CD14-positive monocyte (primary cell): ENCODE measurements around the gene CTU2. TPM values are rescaled to one million over a fixed set of nuclear protein-coding genes. Genes with fewer than 3 reads are reported as not detected.
A peak's percentile ranks its signal among the peaks of the same experiment; 100 is the strongest.

ENCODE experiments used
- DNase-seq, 3 donors: peaks; one replicate each; pipeline ENCODE4 v3.0.0-alpha.2; 2011 to 2022
- H2AFZ ChIP-seq: 2 replicates; pipeline ENCODE4 v1.6.0; 2012; ENCODE audit warnings: mild to moderate bottlenecking, low read depth, low read length, inconsistent platforms; ENCODE audit not compliant: insufficient read depth, poor library complexity, severe bottlenecking
- H3K27ac ChIP-seq, 2 donors: 1 replicate in 1 of 2; 2 replicates in 1 of 2; pipeline ENCODE4 v1.5.1; 2012 to 2013; ENCODE audit warnings: low read length in 2 of 2, control low read depth in 1 of 2, inconsistent platforms in 1 of 2, low read depth in 1 of 2, mild to moderate bottlenecking in 1 of 2
- H3K27me3 ChIP-seq, 2 donors: one replicate each; pipeline versions ENCODE4 v1.6.0 to v1.6.1; 2011 to 2013; ENCODE audit warnings: low read length in 2 of 2; ENCODE audit not compliant: control insufficient read depth in 2 of 2, insufficient read depth in 2 of 2
- H3K36me3 ChIP-seq, 2 donors: replicated peaks in 1 of 2; 1 replicate in 1 of 2; 2 replicates in 1 of 2; pipeline versions ENCODE4 v1.5.1 to v1.6.1; 2012 to 2013; ENCODE audit warnings: low read length in 2 of 2, control low read depth in 1 of 2, inconsistent platforms in 1 of 2, mild to moderate bottlenecking in 1 of 2; ENCODE audit not compliant: insufficient read depth in 2 of 2, control insufficient read depth in 1 of 2
- H3K4me1 ChIP-seq, 2 donors: 1 replicate in 1 of 2; 2 replicates in 1 of 2; pipeline versions ENCODE4 v1.5.1 to v1.6.1; 2012 to 2013; ENCODE audit warnings: low read length in 2 of 2, control low read depth in 1 of 2, inconsistent platforms in 1 of 2, mild to moderate bottlenecking in 1 of 2, moderate library complexity in 1 of 2; ENCODE audit not compliant: insufficient read depth in 2 of 2, control insufficient read depth in 1 of 2
- H3K4me2 ChIP-seq: replicated peaks from 2 replicates; pipeline ENCODE3; 2012; ENCODE audit warnings: low read length, moderate library complexity, mild to moderate bottlenecking; ENCODE audit not compliant: poor library complexity, severe bottlenecking; ENCODE audit errors: extremely low read depth
- H3K4me3 ChIP-seq, 3 experiments: fragments of 200-600 bp in 1 of 3; sonication (generic) in 1 of 3; replicated peaks in 1 of 3; 1 replicate in 2 of 3; 2 replicates in 1 of 3; pipeline ENCODE4 v1.5.1; 2011 to 2013; ENCODE audit warnings: low read length in 3 of 3, mild to moderate bottlenecking in 3 of 3, control low read depth in 2 of 3, low read depth in 2 of 3, inconsistent platforms in 1 of 3, moderate library complexity in 1 of 3
- H3K79me2 ChIP-seq: 2 replicates; pipeline ENCODE4 v1.6.0; 2012; ENCODE audit warnings: mild to moderate bottlenecking, control low read depth, inconsistent platforms, low read length, moderate library complexity; ENCODE audit not compliant: insufficient read depth
- H3K9ac ChIP-seq: 2 replicates; pipeline ENCODE4 v1.6.0; 2017; ENCODE audit warnings: low read length, mild to moderate bottlenecking; ENCODE audit not compliant: insufficient read depth, poor library complexity, severe bottlenecking
- H3K9me3 ChIP-seq, 2 donors: replicated peaks in 1 of 2; 1 replicate in 1 of 2; 2 replicates in 1 of 2; pipeline versions ENCODE4 v1.5.1 to v1.6.1; 2012 to 2013; ENCODE audit warnings: low read length in 2 of 2, control low read depth in 1 of 2; ENCODE audit not compliant: control insufficient read depth in 1 of 2, insufficient read depth in 1 of 2
- H4K20me1 ChIP-seq: 2 replicates; pipeline ENCODE4 v1.6.0; 2012; ENCODE audit warnings: mild to moderate bottlenecking, low read length, control low read depth, moderate library complexity; ENCODE audit not compliant: insufficient read depth
- H3K27ac Mint-ChIP-seq, 7 donors: one replicate each; pipeline ENCODE4 v1.8.0; 2020; ENCODE audit warnings: mild to moderate bottlenecking in 7 of 7, mixed read lengths in 7 of 7, moderate library complexity in 6 of 7, inconsistent platforms in 2 of 7
- H3K27me3 Mint-ChIP-seq, 3 donors: one replicate each; pipeline ENCODE4 v1.8.0; 2021 to 2022; ENCODE audit warnings: low read depth in 3 of 3, mild to moderate bottlenecking in 3 of 3, mixed read lengths in 3 of 3, moderate library complexity in 3 of 3, inconsistent platforms in 1 of 3
- H3K36me3 Mint-ChIP-seq, 2 donors: one replicate each; pipeline ENCODE4 v1.8.0; 2020; ENCODE audit warnings: mixed read lengths in 2 of 2, inconsistent platforms in 1 of 2, mild to moderate bottlenecking in 1 of 2
- H3K4me1 Mint-ChIP-seq: one replicate; pipeline ENCODE4 v1.8.0; 2020; ENCODE audit warnings: mild to moderate bottlenecking, mixed read lengths
- H3K4me3 Mint-ChIP-seq, 2 donors: one replicate each; pipeline ENCODE4 v1.8.0; 2020; ENCODE audit warnings: mild to moderate bottlenecking in 2 of 2, mixed read lengths in 2 of 2, moderate library complexity in 1 of 2
- H3K9me3 Mint-ChIP-seq, 7 donors: one replicate each; pipeline ENCODE4 v1.8.0; 2020 to 2022; ENCODE audit warnings: mixed read lengths in 7 of 7, mild to moderate bottlenecking in 6 of 7, moderate library complexity in 6 of 7, inconsistent platforms in 2 of 7
- CTCF ChIP-seq: fragments of 200-600 bp; IDR thresholded peaks from one replicate; pipeline ENCODE4 v1.8.0; 2022; ENCODE audit warnings: antibody characterized with exemption, mild to moderate bottlenecking
- WGBS: methylation state at CpG from one replicate; pipeline ENCODE4 v1.1.5; 2013; ENCODE audit warnings: missing lambda C conversion rate; ENCODE audit not compliant: insufficient coverage; 5-methylcytosine and 5-hydroxymethylcytosine counted together
- intact Hi-C, 2 donors: fragments of 100-400 bp; cut with micrococcal nuclease; formaldehyde crosslinking; loops; one replicate each; pipeline versions ENCODE4 v1.15.0 to v1.15.1; 2023
- polyA plus RNA-seq, 3 donors: library from polyadenylated mRNA; depleted of rRNA in 1 of 3; unstranded in 2 of 3; stranded (reverse) in 1 of 3; fragments of 300-500 nt in 2 of 3; fragments of >200 nt in 1 of 3; fragmentation: Illumina TruSeq in 2 of 3; gene quantifications; 1 replicate in 2 of 3; 2 replicates in 1 of 3; pipeline ENCODE4 v1.2.3, GENCODE V29; 2012 to 2021

Gene CTU2
- polyA plus RNA-seq, 3 donors, result 5.9 to 10.3 (median 7.5) TPM

GRCh38 chr16:88764913-88765349, 58.6 kb downstream of the CTU2 start:
- H4K20me1 ChIP-seq, result peaks cover 100% of the 10 kb centered on the region
- peaks cover 0 to 1% (median 0%) of the 10 kb centered on the region in 3 donors for H3K27me3 Mint-ChIP-seq
- no peak for DNase-seq
- H3K9me3 ChIP-seq, result no peaks in the 10 kb centered on the region
- H3K36me3 ChIP-seq, result peaks cover 26 to 46% of the 10 kb centered on the region in 2 donors
- 99% methylated on average over 5 of the region's 9 CpGs for whole genome bisulfite sequencing
- H3K4me3 ChIP-seq, result no peak overlapping the region
- no peaks in the 10 kb centered on the region for H3K27me3 ChIP-seq
- H3K4me1 Mint-ChIP-seq, result peaks cover 28% of the 10 kb centered on the region
- peak overlapping the region in 1 of 2 donors; percentile 36 for H3K27ac ChIP-seq
- H3K4me3 Mint-ChIP-seq, result no peak overlapping the region
- peaks cover 3 to 21% of the 10 kb centered on the region in 2 donors for H3K4me1 ChIP-seq
- H3K27ac Mint-ChIP-seq, result peak overlapping the region in 2 of 7 donors; percentile 30 to 54
- peaks cover 100% of the 10 kb centered on the region for H3K79me2 ChIP-seq
- no peak overlapping the region for H3K9ac ChIP-seq
- no peak overlapping the region for H3K4me2 ChIP-seq
- intact Hi-C loops, result no loop called here
- peaks cover 17 to 40% of the 10 kb centered on the region in 2 donors for H3K36me3 Mint-ChIP-seq
- no peaks in the 10 kb centered on the region for H3K9me3 Mint-ChIP-seq
- no peak for TF ChIP-seq CTCF
- no peak overlapping the region for H2AFZ ChIP-seq

Other genes starting within 250 kb of the CTU2 start
- 10 to 100 TPM in 1 of 3 donors, 1 to 10 TPM in 2; 5.5 to 36.4 (median 6.8) TPM for gene ZC3H18, start 136.1 kb upstream of the CTU2 start, polyA plus RNA-seq
- gene IL17C, start 67.9 kb upstream of the CTU2 start, polyA plus RNA-seq, result under 1 TPM in 1 of 3 donors, not detected in 2; 0.08 TPM
- 1,000 to 10,000 TPM; 1,168 to 2,376 (median 2,092) TPM for gene CYBA, start 55.5 kb upstream of the CTU2 start, polyA plus RNA-seq
- gene MVD, start 43.4 kb upstream of the CTU2 start, polyA plus RNA-seq, result 10 to 100 TPM in 2 of 3 donors, 1 to 10 TPM in 1; 9.0 to 17.9 (median 12.2) TPM
- gene SNAI3, start 20.0 kb upstream of the CTU2 start, polyA plus RNA-seq, result 1 to 10 TPM; 4.2 to 6.4 (median 5.3) TPM
- 100 to 1,000 TPM in 2 of 3 donors, 10 to 100 TPM in 1; 99.3 to 255 (median 120) TPM for gene RNF166, start 95 bp upstream of the CTU2 start, polyA plus RNA-seq
- gene PIEZO1, start 78.7 kb downstream of the CTU2 start, polyA plus RNA-seq, result 100 to 1,000 TPM in 1 of 3 donors, 10 to 100 TPM in 2; 10.2 to 405 (median 15.0) TPM
- under 1 TPM; 0.07 to 0.24 (median 0.16) TPM for gene CDT1, start 97.3 kb downstream of the CTU2 start, polyA plus RNA-seq
- gene APRT, start 105.4 kb downstream of the CTU2 start, polyA plus RNA-seq, result 100 to 1,000 TPM; 123 to 307 (median 233) TPM
- gene GALNS, start 150.4 kb downstream of the CTU2 start, polyA plus RNA-seq, result 10 to 100 TPM; 20.2 to 34.4 (median 32.2) TPM
- 10 to 100 TPM; 38.8 to 89.3 (median 82.4) TPM for gene TRAPPC2L, start 150.6 kb downstream of the CTU2 start, polyA plus RNA-seq
- gene PABPN1L, start 160.2 kb downstream of the CTU2 start, polyA plus RNA-seq, result under 1 TPM in 1 of 3 donors, not detected in 2; 0.39 TPM